ENCODE results near the gene POTEM.
"Not testable (repeated sequence)": the region's sequence is repeated elsewhere in the genome, so short reads cannot be mapped to it uniquely, and the experiment has no call there.

POTEM gene

DNA sequence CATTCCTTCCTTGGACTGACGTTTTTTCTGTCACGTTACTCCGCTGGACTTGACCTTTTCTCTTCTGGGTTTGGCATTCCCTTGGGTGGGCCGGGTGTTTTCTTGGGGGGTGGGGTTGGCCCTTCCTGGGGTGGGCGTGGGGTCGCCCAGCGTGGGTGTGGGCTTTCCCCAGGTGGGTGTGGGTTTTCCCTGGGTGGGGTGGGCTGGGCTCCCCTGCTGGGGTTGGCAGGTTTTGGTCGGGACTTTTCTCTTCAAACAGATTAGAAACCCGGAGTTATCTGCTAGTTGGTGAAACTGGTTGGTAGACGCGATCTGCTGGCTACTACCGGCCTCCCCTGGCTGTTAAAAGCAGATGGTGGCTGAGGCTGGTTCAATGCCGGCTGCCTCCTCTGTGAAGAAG is at the start of gene POTEM:
POTEM (plus strand) TSS at position 301 of the 400 bp plus-strand sequence; CDS start at position 353, 52 bp downstream.
- not testable (repeated sequence) for DNase-seq

DNA sequence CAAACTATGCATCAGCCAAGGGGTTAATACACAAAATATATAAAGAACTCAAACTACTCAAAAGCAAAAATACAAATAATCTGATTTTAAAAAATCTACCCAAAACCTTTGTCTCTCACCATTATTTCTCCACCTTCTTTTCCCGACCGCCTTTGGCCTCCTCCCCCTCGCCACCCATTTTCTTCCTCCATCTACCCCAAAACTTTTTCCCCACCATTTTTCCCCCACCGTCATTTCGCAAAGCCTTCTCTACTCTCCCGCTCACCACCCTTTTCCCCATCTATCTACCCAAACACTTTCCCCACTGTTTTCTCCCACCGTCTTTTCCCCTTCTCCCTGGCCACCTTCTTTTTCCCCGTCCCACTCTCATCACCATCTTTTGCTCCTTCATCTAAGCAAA is 48.9 kb upstream of the POTEM start:
- not testable (repeated sequence) for DNase-seq

DNA sequence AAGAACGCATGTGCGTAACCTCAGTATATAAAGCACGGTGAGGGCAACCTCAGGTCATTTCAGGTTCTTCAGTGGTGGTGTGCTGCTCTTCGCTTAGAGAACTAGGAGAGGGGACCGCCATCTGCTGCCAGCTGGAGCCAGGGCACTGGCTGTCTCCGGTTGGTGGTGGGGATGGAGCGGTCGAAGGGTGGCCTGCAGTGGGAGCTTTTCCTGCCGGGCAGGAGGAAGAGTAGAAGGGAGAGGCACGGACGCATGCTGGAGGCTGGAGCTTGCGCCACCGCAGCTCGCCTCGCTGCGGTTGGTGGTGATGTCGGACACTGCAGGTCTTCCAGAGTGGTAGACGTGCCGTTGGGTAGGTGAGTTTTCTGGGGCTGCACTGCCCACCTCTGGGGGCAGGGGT is 47.2 kb upstream of the POTEM start:
- not testable (repeated sequence) for DNase-seq

GRCh38 chr14:18921055-18921701 is 46.1 kb upstream of the POTEM start:
- not testable (repeated sequence) for DNase-seq

DNA sequence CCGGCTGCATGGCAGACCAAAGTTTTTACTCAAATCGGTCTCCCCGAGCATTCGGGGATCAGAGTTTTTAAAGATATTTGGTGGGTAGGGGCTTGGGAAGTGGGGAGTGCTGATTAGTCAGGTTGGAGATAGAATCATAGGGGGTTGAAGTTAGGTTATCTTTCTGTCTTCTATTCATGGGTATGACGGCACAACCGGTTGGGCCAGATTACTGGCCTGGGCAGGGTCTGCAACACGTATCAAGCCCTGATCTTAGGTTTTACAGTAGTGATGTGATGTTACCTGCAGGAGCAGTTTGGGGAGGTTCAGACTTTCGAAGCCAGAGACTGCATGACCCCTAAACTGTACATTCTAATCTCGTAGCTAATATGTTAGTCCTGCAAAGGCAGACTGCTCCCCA is 30.4 kb upstream of the POTEM start:
- DNase-seq, result not testable (repeated sequence)

- not testable (repeated sequence) for DNase-seq
Measured at GRCh38 chr14:18938733-18939132, 28.5 kb upstream of the POTEM start.

DNA sequence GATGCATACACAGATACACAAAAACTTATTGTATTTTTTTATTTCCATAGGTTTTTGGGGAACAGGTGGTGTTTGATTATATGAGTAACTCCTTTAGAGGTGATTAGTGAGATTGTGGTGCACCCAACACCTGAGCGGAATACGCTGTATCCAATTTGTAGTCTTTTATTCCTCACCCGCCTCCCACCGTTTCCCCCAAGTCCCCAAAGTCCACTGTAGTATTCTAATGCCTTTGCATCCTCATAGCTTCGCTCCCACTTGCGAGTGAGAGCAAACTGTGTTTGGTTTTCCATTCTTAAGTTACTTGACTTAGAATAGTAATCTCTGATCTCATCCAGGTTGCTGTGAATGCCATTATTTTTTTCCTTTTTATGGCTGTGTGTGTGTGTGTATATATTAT is 17.3 kb upstream of the POTEM start:
- not testable (repeated sequence) for DNase-seq

GRCh38 chr14:18953085-18953484 is 14.1 kb upstream of the POTEM start:
- not testable (repeated sequence) for DNase-seq

- DNase-seq, result not testable (repeated sequence)
Measured at GRCh38 chr14:18955816-18956215, 11.4 kb upstream of the POTEM start.

DNA sequence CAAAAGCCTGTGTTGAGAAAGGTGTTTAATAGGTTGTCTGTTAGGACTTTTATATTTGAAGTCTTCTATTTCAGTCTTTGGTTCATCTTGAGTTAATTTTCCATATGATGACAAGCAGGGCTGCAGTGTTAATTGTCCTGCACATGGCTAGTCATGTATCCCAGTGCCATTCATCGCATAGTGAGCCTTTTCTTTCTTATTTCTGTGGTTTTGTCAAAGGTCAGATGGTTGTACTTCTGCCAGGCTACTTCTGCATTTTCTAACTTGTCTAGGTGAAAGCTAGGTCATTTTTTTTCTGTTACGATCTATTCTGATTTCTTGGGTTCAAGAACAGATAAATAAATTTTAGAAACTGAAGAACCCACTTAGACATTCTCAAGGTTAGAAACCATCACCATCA is 5.7 kb upstream of the POTEM start:
- not testable (repeated sequence) for DNase-seq

GRCh38 chr14:18962143-18962542 is 5.1 kb upstream of the POTEM start:
- DNase-seq, result not testable (repeated sequence)

- not testable (repeated sequence) for DNase-seq
Measured at GRCh38 chr14:18963276-18963675, 4.0 kb upstream of the POTEM start.

GRCh38 chr14:18964878-18965277 is 2.4 kb upstream of the POTEM start:
- DNase-seq, result not testable (repeated sequence)

DNA sequence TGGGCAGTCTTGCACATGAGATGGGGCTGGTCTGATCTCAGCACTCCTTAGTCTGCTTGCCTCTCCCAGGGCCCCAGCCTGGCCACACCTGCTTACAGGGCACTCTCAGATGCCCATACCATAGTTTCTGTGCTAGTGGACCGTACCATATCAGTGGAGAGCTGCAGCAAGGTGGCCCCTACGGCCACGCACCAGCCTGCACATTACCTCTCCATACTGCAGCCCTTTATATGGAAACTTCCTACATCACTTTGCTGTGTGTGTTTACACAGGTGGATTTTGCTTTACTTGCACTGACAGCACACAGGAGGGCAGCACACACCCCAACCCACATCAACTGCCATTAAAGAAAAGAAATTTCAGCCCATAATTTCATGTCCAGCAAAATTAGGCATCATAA is 35.3 kb downstream of the POTEM start:
- DNase-seq, result not testable (repeated sequence)

DNA sequence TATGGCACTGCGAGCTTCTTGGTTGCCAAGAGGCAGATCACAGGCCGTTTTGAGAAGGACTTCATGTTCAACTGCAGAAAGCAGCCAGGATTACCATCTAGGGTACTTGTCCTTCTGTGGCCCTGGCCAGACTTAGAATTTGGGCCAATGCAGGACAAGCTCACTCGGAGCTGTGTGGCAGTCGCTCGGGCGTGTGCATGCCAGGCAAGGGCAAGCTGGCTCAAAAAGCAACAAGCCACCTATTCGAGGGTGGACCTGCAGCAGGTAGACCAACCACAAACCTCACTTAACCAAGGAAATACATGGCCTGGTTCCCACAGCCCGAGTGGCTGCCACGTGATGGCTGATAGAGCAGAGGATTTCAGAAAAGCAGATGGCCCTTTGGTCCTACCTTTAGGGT is 39.3 kb downstream of the POTEM start:
- not testable (repeated sequence) for DNase-seq

- DNase-seq, result not testable (repeated sequence)
Measured at GRCh38 chr14:19007678-19008077, 40.4 kb downstream of the POTEM start.

DNA sequence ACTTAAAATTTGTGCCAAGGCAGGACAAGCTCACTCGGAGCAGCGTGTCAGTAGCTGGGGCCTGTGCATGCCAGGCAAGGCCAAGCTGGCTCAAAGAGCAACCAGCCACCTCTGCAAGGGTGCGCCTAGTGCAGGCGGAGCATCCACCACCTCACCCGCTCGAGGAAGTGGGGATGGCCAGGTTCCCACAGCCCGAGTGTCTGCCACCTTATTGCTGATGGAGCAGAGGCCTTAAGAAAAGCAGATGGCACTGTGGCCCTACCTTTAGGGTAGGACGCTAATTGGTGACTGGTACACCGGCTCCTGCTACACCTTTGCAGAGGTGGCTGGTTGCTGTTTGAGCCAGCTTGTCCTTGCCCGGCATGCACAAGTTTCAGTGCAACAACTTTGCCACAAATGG is 43.8 kb downstream of the POTEM start:
- peak in 1 of 2 donors; percentile 0 for DNase-seq

- not testable (repeated sequence) for DNase-seq
Measured at GRCh38 chr14:19011703-19012102, 44.5 kb downstream of the POTEM start.

- DNase-seq, result not testable (repeated sequence)
Measured at GRCh38 chr14:19015185-19015584, 48.0 kb downstream of the POTEM start.

DNA sequence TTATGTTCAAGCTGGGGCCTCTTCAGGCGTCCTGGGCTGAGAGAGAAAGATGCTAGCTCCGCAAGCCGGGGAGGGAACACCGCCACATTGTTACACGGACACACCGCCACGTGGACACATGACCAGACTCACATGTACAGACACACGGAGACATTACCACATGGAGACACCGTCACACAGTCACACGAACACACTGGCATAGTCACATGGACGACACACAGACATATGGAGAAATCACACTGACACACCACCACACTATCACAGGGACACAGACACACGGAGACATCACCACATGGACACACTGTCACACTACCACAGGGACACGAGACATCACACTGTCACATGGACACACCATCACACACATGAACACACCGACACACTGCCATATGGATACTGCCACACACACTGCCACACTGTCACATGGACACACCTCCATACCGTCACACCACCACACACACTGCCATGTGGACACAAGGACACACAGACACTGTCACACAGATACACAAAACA is 57.9 kb downstream of the POTEM start:
- not testable (repeated sequence) for DNase-seq

- not testable (repeated sequence) for DNase-seq
Measured at GRCh38 chr14:19026649-19027351, 59.6 kb downstream of the POTEM start.

DNA sequence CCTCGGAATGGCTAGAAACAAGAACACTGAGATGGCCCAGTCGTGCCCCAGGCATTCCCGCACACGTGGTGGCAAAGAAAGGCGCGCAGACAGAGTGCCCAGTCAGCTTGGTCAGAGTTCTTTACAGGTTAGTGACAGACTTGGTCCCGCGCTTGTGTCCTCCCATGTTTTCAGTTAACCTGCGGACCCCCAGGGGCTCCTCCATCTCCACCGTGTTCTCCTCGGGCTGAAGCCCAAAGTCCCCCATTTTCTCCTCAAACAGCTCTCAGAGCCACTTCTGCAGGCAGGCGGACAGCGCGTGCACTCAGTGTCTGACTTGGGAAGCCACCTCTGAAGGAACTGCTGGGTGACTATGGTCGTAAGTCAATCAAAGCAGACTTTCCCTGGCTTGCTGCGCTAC is 60.7 kb downstream of the POTEM start:
- DNase-seq, result not testable (repeated sequence)

- DNase-seq, result not testable (repeated sequence)
Measured at GRCh38 chr14:19036811-19037382, 69.7 kb downstream of the POTEM start.

All from CD4-positive, alpha-beta T cell treated with Interferon alpha-2 for 1 hour (primary cell).